Measurements from ENCODE around the gene KIF1B.

DNA sequence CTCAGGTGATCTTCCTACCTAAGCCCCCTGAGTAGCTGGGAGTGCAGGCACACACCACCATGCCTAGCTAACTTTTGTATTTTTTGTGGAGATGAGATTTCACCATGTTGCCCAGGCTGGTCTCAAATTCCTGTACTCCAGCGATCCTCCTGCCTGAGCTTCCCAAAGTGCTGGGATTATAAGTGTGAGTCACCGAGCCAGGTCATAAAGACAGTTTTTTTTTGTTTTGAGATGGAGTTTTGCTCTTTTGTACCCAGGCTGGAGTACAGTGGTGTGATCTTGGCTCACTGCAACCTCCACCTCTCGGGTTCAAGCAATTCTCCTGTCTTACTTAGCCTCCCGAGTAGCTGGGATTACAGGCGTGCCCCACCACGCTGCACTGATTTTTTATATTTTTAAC lies 42.1 kb downstream of the KIF1B start:
- TF ChIP-seq DPF2 (IDR thresholded peaks at IDR 0.05) (no peak), CTCF (IDR thresholded peaks at IDR 0.05 in 2 of 3, conservative IDR thresholded peaks at IDR 0.05 in 1 of 3; ENCODE audit: control insufficient read depth in 2 of 3, extremely low read depth in 1 of 3, insufficient read depth in 1 of 3, low read depth in 3 of 3, low read length in 3 of 3) (no peak), ESRRA (IDR thresholded peaks at IDR 0.05; ENCODE audit: low read length) (no peak), E4F1 (IDR thresholded peaks at IDR 0.05; ENCODE audit: borderline replicate concordance, partially characterized antibody) (no peak), CBX3 (IDR thresholded peaks at IDR 0.05; ENCODE audit: borderline replicate concordance, low read depth) (no peak), PAX5 (IDR thresholded peaks at IDR 0.05; ENCODE audit: borderline replicate concordance, low read depth, low read length) (no peak), ELK1 (IDR thresholded peaks at IDR 0.05; ENCODE audit: low read depth, low read length) (no peak), NBN (IDR thresholded peaks at IDR 0.05) (no peak), POLR2AphosphoS5 (IDR thresholded peaks at IDR 0.05; ENCODE audit: low read length) (no peak), PAX8 (IDR thresholded peaks at IDR 0.05) (no peak), FOS (IDR thresholded peaks at IDR 0.05; ENCODE audit: borderline replicate concordance, extremely low read depth, insufficient read length) (no peak)
- TF ChIP-seq, protein P1, sequence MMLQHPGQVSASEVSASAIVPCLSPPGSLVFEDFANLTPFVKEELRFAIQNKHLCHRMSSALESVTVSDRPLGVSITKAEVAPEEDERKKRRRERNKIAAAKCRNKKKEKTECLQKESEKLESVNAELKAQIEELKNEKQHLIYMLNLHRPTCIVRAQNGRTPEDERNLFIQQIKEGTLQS (IDR thresholded peaks at IDR 0.05; ENCODE audit: borderline replicate concordance, extremely low read depth, low read depth, low read length): no peak
